HG03139 (cell line): ENCODE results near the gene SH3BP1.
"Not testable (repeated sequence)": the region's sequence is repeated elsewhere in the genome, so short reads cannot be mapped to it uniquely, and the experiment has no call there.

Experiments
- ATAC-seq: cut with Tn5 transposase; IDR thresholded peaks from one replicate; pipeline ENCODE4 v1.9.1; 2021; ENCODE audit not compliant: unreplicated experiment

SH3BP1 gene, protein sequence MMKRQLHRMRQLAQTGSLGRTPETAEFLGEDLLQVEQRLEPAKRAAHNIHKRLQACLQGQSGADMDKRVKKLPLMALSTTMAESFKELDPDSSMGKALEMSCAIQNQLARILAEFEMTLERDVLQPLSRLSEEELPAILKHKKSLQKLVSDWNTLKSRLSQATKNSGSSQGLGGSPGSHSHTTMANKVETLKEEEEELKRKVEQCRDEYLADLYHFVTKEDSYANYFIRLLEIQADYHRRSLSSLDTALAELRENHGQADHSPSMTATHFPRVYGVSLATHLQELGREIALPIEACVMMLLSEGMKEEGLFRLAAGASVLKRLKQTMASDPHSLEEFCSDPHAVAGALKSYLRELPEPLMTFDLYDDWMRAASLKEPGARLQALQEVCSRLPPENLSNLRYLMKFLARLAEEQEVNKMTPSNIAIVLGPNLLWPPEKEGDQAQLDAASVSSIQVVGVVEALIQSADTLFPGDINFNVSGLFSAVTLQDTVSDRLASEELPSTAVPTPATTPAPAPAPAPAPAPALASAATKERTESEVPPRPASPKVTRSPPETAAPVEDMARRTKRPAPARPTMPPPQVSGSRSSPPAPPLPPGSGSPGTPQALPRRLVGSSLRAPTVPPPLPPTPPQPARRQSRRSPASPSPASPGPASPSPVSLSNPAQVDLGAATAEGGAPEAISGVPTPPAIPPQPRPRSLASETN

DNA sequence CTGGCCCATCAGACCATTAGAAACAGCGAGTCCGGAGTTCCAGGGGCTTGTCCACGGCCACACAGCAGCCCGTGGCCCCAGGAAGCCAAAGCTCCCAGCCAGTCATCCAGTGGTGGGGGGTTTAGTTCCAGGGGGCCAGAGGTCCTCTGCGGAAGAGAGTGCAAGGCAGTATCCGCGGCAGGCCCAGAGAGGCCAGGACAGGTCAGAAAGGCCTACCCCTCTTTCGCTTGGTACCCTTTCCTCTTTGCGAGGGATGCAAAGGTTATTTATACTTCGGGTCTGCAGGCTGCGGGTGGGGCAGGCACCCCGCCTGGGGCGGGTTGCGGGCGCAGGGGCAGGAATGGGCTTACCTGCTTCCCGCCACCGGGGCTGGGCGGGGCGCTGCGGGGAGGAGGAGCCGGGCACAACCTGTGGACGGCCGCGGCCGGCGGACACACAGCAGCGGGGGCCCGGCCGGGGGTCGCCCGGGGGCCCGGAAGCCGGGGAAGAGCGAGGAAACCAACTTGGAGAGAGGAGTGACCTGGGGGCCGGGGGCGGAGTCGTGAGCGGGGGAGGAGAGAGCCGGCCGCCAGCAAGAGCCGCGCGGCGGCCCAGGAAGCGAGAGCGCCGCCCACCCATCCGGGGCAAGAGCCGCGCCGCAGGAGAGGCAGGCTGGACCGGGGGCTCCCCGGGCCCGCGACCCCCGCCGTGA is at the start of gene SH3BP1:
Gene SH3BP1 (plus strand): TSS at position 600 of the 691 bp plus-strand sequence. CDS start 119 bp downstream, outside the sequence.
- ATAC-seq, result no peak

DNA sequence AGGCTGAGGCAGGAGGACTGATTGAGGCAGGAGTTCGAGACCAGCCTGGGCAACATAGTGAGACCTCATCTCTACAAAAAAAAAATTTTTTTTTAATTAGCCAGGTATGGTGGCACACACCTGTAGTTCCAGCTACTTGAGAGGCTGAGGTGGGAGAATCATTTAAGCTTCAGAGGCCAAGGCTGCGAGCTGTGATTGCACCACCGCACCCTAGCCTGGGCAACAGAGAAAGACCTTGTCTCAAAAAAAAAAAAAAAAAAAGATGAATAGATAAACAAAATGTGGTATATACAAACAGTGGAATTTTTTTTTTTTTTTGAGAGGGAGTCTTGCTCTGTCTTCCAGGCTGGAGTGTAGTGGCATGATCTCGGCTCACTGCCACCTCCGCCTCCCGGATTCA is 48.4 kb upstream of the SH3BP1 start:
- not testable (repeated sequence) for ATAC-seq

DNA sequence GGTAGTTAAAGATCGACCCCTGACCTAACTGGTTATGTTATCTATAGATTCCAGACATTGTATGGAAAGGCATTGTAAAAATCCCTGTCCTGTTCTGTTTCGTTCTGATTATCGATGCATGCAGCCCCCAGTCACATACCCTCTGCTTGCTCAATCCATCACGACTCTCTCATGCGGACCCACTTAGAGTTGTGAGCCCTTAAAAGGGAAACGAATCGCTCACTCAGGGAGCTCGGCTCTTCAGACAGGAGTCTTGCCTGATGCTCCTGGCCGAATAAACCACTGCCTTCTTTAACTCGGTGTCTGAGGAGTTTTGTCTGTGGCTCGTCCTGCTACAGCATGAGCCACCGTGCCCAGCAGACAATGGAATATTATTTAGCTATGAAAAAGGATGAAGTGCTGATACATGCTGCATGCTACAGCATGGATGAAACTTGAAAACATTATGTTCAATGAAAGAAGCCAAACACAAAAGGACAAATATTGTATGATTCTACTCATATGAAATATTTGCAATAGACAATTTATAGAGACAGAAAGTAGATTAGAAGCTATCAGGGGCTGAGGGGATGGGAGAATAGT is 47.6 kb upstream of the SH3BP1 start:
- ATAC-seq, result no peak

- ATAC-seq, result no peak
These were observed 45.2 kb upstream of the SH3BP1 start for GRCh38 chr22:37594237-37594636.

- ATAC-seq, result no peak
These were observed 40.3 kb upstream of the SH3BP1 start for GRCh38 chr22:37599153-37599552.

DNA sequence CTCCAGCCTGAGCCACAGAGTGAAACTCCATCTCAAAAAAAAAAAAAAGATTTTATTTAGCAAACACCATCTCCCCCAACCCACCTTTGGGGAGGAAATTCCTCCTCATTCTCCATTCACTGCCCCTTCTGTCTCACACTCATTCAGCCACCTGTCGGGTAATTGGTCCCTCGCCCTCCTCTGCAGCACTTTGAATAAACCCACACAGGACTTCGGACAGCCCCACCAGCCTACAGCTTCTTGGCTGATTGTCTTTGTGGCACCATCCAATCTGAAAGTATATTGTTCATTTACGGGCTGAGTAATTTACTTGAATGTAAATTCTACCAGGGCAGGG is 38.3 kb upstream of the SH3BP1 start:
- ATAC-seq, result no peak

- ATAC-seq, result no peak
These were observed 37.7 kb upstream of the SH3BP1 start for GRCh38 chr22:37601540-37602442.

DNA sequence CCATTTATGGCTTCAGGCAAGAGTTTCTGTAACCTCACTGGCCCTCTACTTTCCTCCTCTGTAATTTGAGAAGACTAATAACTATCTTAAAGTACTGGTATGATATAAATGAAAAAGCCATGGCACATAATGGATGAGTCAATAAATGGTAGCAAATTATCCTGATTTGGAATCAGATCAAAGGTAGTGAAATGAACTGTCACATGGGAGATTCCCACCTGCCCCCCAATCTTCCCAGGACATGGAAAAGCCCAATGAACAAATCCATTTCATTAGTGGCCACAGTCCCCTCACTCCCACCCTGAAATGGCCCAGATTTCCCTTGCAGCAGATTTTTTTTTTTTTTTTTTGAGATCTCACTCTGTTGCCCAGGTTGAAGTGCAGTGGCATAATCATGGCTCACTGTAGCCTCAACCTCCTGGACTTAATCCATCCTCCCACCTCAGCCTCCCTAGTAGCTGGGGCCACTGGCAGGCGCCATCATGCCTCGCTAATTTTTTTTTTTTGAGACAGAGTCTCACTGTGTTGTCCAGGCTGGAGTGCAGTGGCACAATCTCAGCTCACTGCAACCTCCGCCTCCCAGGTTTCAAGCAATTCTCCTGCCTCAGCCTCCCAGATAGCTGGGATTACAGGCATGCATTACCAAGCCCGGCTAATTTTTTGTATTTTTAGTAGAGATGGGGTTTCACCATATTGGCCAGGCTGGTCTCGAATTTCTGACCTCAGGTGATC is 36.8 kb upstream of the SH3BP1 start:
- not testable (repeated sequence) for ATAC-seq

DNA sequence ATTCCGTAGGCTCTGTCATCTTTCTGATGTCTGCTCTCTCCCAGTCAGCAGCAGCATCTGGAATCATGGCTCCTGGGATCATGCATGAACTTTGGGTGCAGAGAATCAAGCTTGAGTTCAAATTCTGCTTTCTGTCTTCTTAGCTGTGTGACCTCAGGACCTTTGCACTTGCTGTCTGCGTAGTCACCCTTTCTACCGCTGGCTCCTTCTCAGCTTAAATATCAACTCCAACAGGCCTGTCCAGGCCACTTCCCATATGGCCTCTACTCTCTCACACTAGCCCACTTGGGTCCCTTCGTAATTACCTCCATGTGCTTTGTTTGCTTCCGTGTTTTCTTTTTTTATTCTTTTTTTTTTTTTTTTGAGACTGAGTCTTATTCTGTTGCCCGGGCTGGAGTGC is 35.4 kb upstream of the SH3BP1 start:
- ATAC-seq, result no peak

DNA sequence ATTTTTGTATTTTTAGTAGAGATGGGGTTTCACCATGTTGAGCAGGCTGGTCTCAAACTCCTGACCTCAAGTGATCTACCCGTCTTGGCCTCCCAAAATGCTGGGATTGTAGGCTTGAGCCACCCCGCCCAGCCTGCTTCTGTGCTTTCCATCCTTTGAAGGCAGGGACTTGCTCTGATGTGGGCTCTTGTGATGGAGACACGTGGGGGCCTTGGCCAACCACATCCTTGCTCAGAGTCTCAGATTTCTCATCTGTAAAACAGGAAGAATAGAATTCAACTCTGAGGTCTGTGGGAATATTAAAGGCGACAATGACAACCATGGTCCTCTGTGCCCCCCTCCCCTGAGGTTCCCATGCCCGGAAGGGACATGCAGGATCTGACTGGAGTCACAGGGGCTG is 34.6 kb upstream of the SH3BP1 start:
- no peak for ATAC-seq

DNA sequence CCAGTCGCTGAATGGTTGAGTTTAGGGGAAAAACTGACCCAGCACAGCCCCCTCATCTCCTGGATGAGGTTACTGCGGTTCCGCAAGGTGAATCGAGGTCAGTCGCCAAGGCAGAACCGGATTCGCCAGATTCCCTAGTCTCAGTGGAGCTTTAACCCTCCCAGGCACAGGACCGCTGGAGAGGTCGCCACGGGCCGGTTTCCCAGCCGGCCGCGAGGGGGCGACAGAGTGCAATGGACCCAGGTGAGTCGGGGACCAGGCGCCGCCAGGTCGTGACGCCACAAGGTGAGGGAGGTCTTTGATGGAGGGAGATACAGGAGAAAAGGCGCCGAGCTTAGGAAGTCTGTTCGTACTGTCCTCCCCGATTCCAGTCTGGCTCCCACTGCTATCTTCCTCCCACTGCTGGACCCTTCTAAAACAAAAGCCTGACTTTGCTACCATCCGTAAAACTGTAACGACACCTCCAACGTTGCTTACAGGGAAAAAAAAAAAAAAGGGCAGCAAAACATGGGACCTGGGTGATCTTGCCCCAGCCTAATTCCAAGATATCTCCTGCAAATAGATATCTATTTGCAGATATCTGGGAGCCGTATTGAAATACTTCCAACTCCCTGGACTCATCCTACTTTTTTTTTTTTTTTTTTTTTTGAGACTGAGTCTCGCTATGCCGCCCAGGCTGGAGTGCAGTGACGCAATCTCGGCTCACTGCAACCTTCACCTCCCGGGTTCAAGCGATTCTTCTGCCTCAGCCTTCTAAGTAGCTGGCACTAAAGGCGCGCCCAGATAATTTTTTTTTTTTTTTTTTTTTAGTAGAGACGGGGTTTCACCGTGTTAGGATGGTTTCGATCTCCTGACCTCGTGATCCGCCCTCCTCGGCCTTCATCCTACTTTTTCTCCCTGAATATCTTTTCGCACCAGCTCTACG is 32.2 kb upstream of the SH3BP1 start:
- ATAC-seq, result no peak

DNA sequence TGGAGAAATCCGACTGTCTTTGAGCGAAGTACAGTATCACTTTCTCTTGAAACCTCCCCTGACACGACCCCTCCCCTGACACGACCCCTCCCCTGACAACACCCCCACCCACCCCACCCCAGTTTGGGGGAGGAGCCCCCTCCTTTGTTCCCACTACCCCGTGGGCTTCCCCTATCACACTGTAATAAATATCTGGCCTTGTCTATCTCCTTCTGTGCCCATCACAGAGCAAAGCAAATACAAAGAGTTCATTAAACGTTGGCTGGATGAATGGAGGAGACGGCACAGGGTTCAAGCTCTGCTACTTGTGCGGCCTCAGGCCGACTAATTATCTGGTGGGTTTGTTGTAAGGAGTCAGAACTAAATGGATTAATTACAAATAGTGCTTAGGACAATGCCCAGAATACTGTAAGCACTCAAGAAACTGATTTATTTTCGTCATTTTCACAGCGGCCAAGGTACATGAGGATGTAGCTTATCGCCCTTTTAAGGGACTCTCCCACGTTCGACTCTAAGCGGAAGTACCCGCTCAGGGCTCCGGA is 31.5 kb upstream of the SH3BP1 start:
- no peak for ATAC-seq

DNA sequence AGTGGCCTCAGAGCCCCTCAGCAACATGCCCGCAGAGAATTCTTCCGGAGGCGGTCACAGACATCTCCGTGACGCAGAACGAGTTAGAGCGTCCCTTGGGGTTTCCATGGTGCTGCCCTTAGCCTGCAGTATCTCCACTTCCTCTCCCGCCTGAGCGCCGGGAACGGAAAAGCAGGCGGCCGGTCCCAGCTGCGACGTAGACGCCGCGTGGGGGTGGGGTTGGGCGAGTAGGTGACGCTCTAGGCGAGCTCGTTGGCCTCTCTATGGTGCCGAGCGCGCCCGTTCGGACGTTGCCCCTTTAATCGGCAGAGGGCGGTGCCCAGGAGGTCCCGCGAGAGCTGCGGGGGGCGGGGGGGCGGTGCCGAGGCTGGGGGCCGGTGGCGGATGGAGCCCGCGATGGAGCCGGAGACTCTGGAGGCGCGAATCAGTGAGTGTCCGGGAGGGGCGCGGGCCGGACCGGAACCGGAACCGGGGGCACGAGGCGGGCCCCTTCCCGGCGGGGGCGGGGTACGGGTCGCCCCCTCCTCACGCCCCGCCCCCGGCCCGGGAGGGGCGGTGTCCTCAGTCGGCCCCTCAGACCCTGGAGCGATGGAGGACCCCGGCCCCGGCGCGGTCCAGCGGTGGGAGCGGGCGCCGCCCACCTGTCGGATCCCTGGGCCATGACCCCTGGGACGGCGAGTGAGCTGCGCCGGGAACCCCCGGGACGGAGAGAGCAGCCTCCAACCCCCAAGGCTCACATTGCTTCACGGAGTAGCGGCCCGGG is 30.8 kb upstream of the SH3BP1 start, which contains the start of gene GGA1:
Gene GGA1 (plus strand): TSS at position 358 of the 763 bp plus-strand sequence. CDS start 27 bp downstream, at position 385.
- peak; percentile 78 for ATAC-seq

GRCh38 chr22:37609240-37610152 is 30.0 kb upstream of the SH3BP1 start:
- no peak for ATAC-seq

DNA sequence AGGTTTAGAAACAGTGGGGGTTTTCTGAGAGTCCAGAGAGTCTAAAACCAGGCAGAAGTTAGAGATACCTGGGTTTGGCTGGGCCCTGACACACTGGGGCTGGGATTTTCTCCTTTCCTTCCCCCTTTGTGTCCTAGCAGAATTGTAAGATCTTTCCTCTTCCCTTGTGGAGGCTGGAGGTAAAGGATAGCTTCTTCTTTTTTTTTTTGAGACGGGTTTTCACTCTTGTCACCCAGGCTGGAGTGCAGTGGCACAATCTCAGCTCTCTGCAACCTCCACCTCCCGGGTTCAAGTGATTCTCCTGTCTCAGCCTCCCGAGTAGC is 29.4 kb upstream of the SH3BP1 start:
- not testable (repeated sequence) for ATAC-seq

GRCh38 chr22:37610480-37611129 is 28.9 kb upstream of the SH3BP1 start:
- no peak for ATAC-seq
